Right renal cortex interstitium (tissue), 3 donors: ENCODE results near the gene VAMP8. TPM values are rescaled to one million over a fixed set of nuclear protein-coding genes. Genes with fewer than 3 reads are reported as not detected.
"Not testable (repeated sequence)": the region's sequence is repeated elsewhere in the genome, so short reads cannot be mapped to it uniquely, and the experiment has no call there.

Experiments used
- DNase-seq, 3 donors: peaks; one replicate each; pipeline ENCODE4 v3.0.0-alpha.2; 2013; ENCODE audit warnings: low read depth in 3 of 3, low spot score in 2 of 3
- polyA plus RNA-seq, 3 donors: library from polyadenylated mRNA; unstranded; fragments of 120-200 nt; gene quantifications; one replicate each; pipeline ENCODE4 v1.2.1, GENCODE V29; 2013; ENCODE audit not compliant: insufficient read length in 3 of 3

VAMP8 gene
- 100 to 1,000 TPM in 2 of 3 donors, 10 to 100 TPM in 1; 92.1 to 124 (median 118) TPM for polyA plus RNA-seq

- no peak for DNase-seq
Measured at GRCh38 chr2:85577386-85578242, at the start of gene VAMP8. Gene VAMP8, plus strand, starts transcription at chr2:85577586. Its CDS starts 61 bp downstream, at chr2:85577647.

- DNase-seq = no peak
Measured at GRCh38 chr2:85527787-85528186, 49.6 kb upstream of the VAMP8 start.

- DNase-seq = no peak
Measured at GRCh38 chr2:85528355-85528754, 49.0 kb upstream of the VAMP8 start.

GRCh38 chr2:85529809-85530208, 47.6 kb upstream of the VAMP8 start:
- no peak for DNase-seq

GRCh38 chr2:85531589-85531988, 45.8 kb upstream of the VAMP8 start:
- no peak for DNase-seq

GRCh38 chr2:85534099-85534498, 43.3 kb upstream of the VAMP8 start:
- DNase-seq = no peak

- no peak for DNase-seq
Measured at GRCh38 chr2:85534881-85535280, 42.5 kb upstream of the VAMP8 start.

GRCh38 chr2:85536479-85536878, 40.9 kb upstream of the VAMP8 start:
- no peak for DNase-seq

GRCh38 chr2:85537600-85538506, 39.5 kb upstream of the VAMP8 start:
- DNase-seq = no peak

GRCh38 chr2:85538507-85539360, 38.7 kb upstream of the VAMP8 start, which contains the start of gene MAT2A:
Gene MAT2A, plus strand, starts transcription at chr2:85539168. Its CDS starts 120 bp downstream, at chr2:85539288.
- DNase-seq = peak; percentile 93 to 96 (median 95)

GRCh38 chr2:85539361-85540132, 37.8 kb upstream of the VAMP8 start:
- DNase-seq = peak in 1 of 3 donors; percentile 66

GRCh38 chr2:85540133-85540648, 37.2 kb upstream of the VAMP8 start:
- no peak for DNase-seq

GRCh38 chr2:85541262-85541661, 36.1 kb upstream of the VAMP8 start:
- DNase-seq = no peak

GRCh38 chr2:85541753-85542457, 35.5 kb upstream of the VAMP8 start:
- DNase-seq = no peak

- DNase-seq = no peak
Measured at GRCh38 chr2:85542777-85543176, 34.6 kb upstream of the VAMP8 start.

- not testable (repeated sequence) for DNase-seq
Measured at GRCh38 chr2:85544254-85544691, 33.1 kb upstream of the VAMP8 start.

- not testable (repeated sequence) for DNase-seq
Measured at GRCh38 chr2:85544915-85545779, 32.2 kb upstream of the VAMP8 start.

- DNase-seq = no peak
Measured at GRCh38 chr2:85545780-85546240, 31.6 kb upstream of the VAMP8 start.
